GM12872 (cell line): Measurements from ENCODE around the gene STYXL2.

Experiments used
- CTCF ChIP-seq: IDR thresholded peaks from 3 replicates; pipeline ENCODE4 v1.5.1; 2011; ENCODE audit warnings: low read depth, mild to moderate bottlenecking, low read length, moderate library complexity; ENCODE audit not compliant: insufficient read depth

The STYXL2 gene

GRCh38 chr1:167137332-167137781, 43.5 kb downstream of the STYXL2 start:
- TF ChIP-seq CTCF: no peak

DNA sequence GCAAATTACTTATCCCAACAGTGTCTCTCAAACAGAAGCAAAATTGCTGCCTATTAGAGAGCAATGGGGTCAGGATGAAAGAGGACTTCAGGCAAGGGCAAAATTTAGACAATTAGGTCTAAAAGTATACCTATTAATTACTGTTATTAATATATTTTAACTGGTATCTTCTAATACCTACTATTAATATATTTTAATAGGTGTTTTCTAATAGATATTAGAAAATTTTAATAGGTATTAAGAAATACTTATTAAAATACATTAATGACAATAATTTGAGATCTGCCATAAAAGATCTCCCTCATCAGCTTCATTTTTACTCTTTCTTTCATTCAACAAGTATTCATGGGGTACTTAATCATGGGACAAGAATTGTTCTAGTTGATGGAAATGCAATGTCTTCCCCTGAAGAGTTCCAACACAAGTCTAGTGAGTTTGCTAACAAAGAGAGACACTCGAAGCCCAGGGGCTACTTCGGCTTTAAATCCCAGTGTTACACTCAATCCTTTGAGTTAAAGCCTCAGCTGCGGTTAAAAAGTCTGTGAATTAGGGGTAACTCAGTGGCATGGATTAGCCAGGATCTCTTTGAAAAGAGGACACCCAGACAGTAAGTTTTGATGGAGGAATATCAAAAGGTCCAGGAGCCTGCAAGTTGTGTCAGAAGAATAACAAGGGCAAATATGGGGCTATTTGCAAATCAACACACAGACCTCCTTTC, 44.1 kb downstream of the STYXL2 start:
- TF ChIP-seq CTCF: no peak

GRCh38 chr1:167138703-167139102, 44.8 kb downstream of the STYXL2 start:
- TF ChIP-seq CTCF: no peak

DNA sequence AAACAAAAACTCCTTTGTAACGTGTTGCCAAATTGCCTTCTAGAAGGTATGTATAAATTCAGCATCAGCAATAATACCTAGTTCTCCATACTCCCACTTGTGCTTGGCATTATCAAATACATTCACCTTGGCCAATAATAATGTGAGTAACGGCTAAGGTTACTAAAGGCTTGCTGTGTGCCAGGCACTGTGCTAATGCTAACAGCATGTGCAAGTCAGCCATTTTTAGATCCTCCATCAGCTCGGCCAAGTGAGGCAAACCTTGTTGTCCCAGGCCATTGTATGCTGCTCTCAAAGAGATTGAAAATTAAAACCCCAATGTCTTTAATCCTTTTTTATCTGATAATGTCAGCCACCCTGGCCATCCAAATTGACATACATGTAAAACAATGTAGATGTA, 48.1 kb downstream of the STYXL2 start:
- no peak for TF ChIP-seq CTCF
